ENCODE measurements around the gene LIN7A. TPM values are rescaled to one million over a fixed set of nuclear protein-coding genes. Genes with fewer than 3 reads are reported as not detected.

Gene LIN7A
- total RNA-seq, 4 donors from 2014 or later, result 7.4 to 31.0 (median 9.0) TPM

GRCh38 chr12:80868576-80868975 lies 69.2 kb downstream of the LIN7A start:
- H3K4me1 ChIP-seq, result no peaks in the 10 kb centered on the region
- H3K4me3 ChIP-seq, result no peak overlapping the region
- TF ChIP-seq POLR2AphosphoS5 (IDR thresholded peaks at IDR 0.05), result no peak
- TF ChIP-seq EP300 (IDR thresholded peaks at IDR 0.05; ENCODE audit: low read depth), result no peak
- TF ChIP-seq CTCF (IDR thresholded peaks at IDR 0.05), result no peak
- no peak for TF ChIP-seq POLR2A (IDR thresholded peaks at IDR 0.05)
- no peaks in the 10 kb centered on the region for H3K36me3 ChIP-seq
- in situ Hi-C loops (cut with MboI; ENCODE audit: low pct_ligation_motif_present in 1 of 4, low pct_unique_long_range_greater_than_20kb in 1 of 4, low sequenced_read_pairs in 3 of 4) (no loop called here), intact Hi-C loops (cut with DNase I; ENCODE audit: low total_unique reads) (no loop called here)
- H3K27ac ChIP-seq, result no peak overlapping the region
- no peaks in the 10 kb centered on the region for H3K9me3 ChIP-seq
- no peaks in the 10 kb centered on the region for H3K27me3 ChIP-seq
- WGBS, 2 donors (ENCODE audit: low coverage in 1 of 2), result 50 to 60% methylated on average over 1 of the region's 1 CpG
- DNase-seq, result no peak

GRCh38 chr12:80867941-80868340 lies 69.8 kb downstream of the LIN7A start:
- intact Hi-C loops (cut with DNase I; ENCODE audit: low total_unique reads), result no loop called here
- 0 to 47% methylated on average over 1 to 3 of the region's 3 CpGs for WGBS, 2 donors (ENCODE audit: low coverage in 1 of 2)
- H3K27ac ChIP-seq, result no peak overlapping the region

GRCh38 chr12:80864046-80864735 lies 73.5 kb downstream of the LIN7A start:
- Histone ChIP-seq H3K9me3 (no peaks in the 10 kb centered on the region), H3K4me1 (no peaks in the 10 kb centered on the region), H3K27ac (no peak overlapping the region), H3K36me3 (no peaks in the 10 kb centered on the region), H3K4me3 (no peak overlapping the region), H3K27me3 (no peaks in the 10 kb centered on the region)
- in situ Hi-C loops (cut with MboI; ENCODE audit: low pct_ligation_motif_present in 1 of 4, low pct_unique_long_range_greater_than_20kb in 1 of 4, low sequenced_read_pairs in 3 of 4) (no loop called here), intact Hi-C loops (cut with DNase I; ENCODE audit: low total_unique reads) (no loop called here)
- WGBS, 2 donors (ENCODE audit: low coverage in 1 of 2), result 52 to 73% methylated on average over 4 of the region's 4 CpGs
- DNase-seq, result no peak
- TF ChIP-seq CTCF (IDR thresholded peaks at IDR 0.05), result no peak
- TF ChIP-seq POLR2A (IDR thresholded peaks at IDR 0.05), result no peak
- TF ChIP-seq EP300 (IDR thresholded peaks at IDR 0.05; ENCODE audit: low read depth), result no peak
- no peak for TF ChIP-seq POLR2AphosphoS5 (IDR thresholded peaks at IDR 0.05)

More at GRCh38 chr12:80867941-80868340, 69.8 kb downstream of the LIN7A start:
- Histone ChIP-seq H3K4me3 (no peak overlapping the region), H3K27me3 (no peaks in the 10 kb centered on the region), H3K9me3 (no peaks in the 10 kb centered on the region), H3K4me1 (no peaks in the 10 kb centered on the region), H3K36me3 (no peaks in the 10 kb centered on the region)
- TF ChIP-seq CTCF (IDR thresholded peaks at IDR 0.05) (no peak), POLR2A (IDR thresholded peaks at IDR 0.05) (no peak), POLR2AphosphoS5 (IDR thresholded peaks at IDR 0.05) (no peak), EP300 (IDR thresholded peaks at IDR 0.05; ENCODE audit: low read depth) (no peak)
- in situ Hi-C loops (cut with MboI; ENCODE audit: low pct_ligation_motif_present in 1 of 4, low pct_unique_long_range_greater_than_20kb in 1 of 4, low sequenced_read_pairs in 3 of 4), result no loop called here
- no peak for DNase-seq

GRCh38 chr12:80862531-80862930 lies 75.2 kb downstream of the LIN7A start:
- in situ Hi-C loops (cut with MboI; ENCODE audit: low pct_ligation_motif_present in 1 of 4, low pct_unique_long_range_greater_than_20kb in 1 of 4, low sequenced_read_pairs in 3 of 4), result no loop called here
- no peak for DNase-seq
- Histone ChIP-seq H3K27ac (no peak overlapping the region), H3K9me3 (no peaks in the 10 kb centered on the region), H3K36me3 (no peaks in the 10 kb centered on the region), H3K4me1 (no peaks in the 10 kb centered on the region), H3K4me3 (no peak overlapping the region), H3K27me3 (no peaks in the 10 kb centered on the region)
- intact Hi-C loops (cut with DNase I; ENCODE audit: low total_unique reads), result no loop called here
- TF ChIP-seq EP300 (IDR thresholded peaks at IDR 0.05; ENCODE audit: low read depth) (no peak), POLR2AphosphoS5 (IDR thresholded peaks at IDR 0.05) (no peak), CTCF (IDR thresholded peaks at IDR 0.05) (no peak), POLR2A (IDR thresholded peaks at IDR 0.05) (no peak)
- 87 to 96% methylated on average over 4 of the region's 4 CpGs for WGBS, 2 donors (ENCODE audit: low coverage in 1 of 2)

Measured in transverse colon (tissue), 4 donors.